ACC112 (cell line): ENCODE results near the gene RNASE9.

Experiments
- H2AFZ ChIP-seq: fragments of 200-600 bp; sonication (generic); one replicate; pipeline ENCODE4 v1.6.0; 2017; ENCODE audit warnings: antibody characterized with exemption, low read length; ENCODE audit not compliant: unreplicated experiment
- H3K27ac ChIP-seq: fragments of 200-600 bp; sonication (generic); 2 replicates; pipeline ENCODE4 v1.5.1; 2014; ENCODE audit warnings: low read depth, mild to moderate bottlenecking, antibody characterized with exemption, low read length, moderate library complexity
- H3K27me3 ChIP-seq: fragments of 200-600 bp; sonication (generic); 2 replicates; pipeline ENCODE4 v1.6.1; 2014; ENCODE audit warnings: mild to moderate bottlenecking, antibody characterized with exemption, low read length, moderate library complexity, mixed read lengths; ENCODE audit not compliant: insufficient read depth
- H3K36me3 ChIP-seq: fragments of 200-600 bp; sonication (generic); 2 replicates; pipeline ENCODE4 v1.6.1; 2016; ENCODE audit warnings: mild to moderate bottlenecking, antibody characterized with exemption, low read length, moderate library complexity, mixed read lengths; ENCODE audit not compliant: insufficient read depth
- H3K4me1 ChIP-seq: fragments of 200-600 bp; sonication (generic); one replicate; pipeline ENCODE4 v1.6.1; 2016; ENCODE audit warnings: low read length, mixed read lengths; ENCODE audit not compliant: insufficient read depth, unreplicated experiment, control insufficient read depth
- H3K4me3 ChIP-seq: fragments of 200-600 bp; sonication (generic); 2 replicates; pipeline ENCODE4 v1.5.1; 2014; ENCODE audit warnings: mild to moderate bottlenecking, low read depth, low read length
- H3K79me2 ChIP-seq: fragments of 200-600 bp; sonication (generic); one replicate; pipeline ENCODE4 v1.6.0; 2016; ENCODE audit warnings: low read length; ENCODE audit not compliant: control insufficient read depth, unreplicated experiment, insufficient read depth

The RNASE9 gene

DNA sequence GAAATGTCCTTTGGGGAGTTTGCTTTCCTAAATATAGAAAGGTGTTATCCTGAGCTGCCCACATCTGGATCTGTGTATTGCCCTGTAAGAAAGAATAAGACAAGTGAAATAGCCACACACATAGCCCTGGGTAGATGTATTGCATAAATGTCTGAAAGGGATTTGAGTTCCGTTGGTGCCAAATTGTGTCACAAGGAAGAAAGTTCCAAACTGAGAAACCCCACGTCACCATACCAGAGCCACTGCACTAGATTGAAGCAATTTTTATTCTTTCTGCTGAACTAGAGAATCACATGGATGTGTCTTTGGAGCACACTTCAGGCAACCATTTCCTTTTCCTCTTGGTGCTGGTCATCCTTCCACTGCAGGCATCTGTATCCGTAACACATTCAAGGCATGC, 5.0 kb downstream of the RNASE9 start:
- no peak overlapping the region for H3K4me3 ChIP-seq
- no peak overlapping the region for H2AFZ ChIP-seq

DNA sequence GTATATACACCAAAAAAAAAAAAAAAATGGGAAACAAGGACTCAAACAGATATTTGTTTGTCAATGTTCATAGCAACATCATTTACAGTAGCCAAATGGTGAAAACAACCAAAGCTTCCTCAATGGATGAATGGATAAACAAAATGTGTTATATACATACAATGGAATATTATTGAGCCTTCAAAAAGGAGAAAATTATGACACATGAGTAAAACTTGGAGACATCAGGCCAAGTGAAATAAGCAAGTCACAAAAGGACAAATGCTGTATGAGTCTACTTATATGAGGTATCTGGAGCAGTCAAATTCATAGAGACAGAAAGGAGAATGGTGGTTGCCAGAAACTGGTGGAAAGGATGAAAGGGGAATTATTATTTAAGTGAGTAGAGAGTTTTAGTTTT, 7.8 kb downstream of the RNASE9 start:
- Histone ChIP-seq H2AFZ (no peak overlapping the region), H3K79me2 (no peaks in the 10 kb centered on the region), H3K4me1 (no peaks in the 10 kb centered on the region), H3K4me3 (no peak overlapping the region), H3K36me3 (no peaks in the 10 kb centered on the region), H3K27ac (no peak overlapping the region), H3K27me3 (peaks cover 14% of the 10 kb centered on the region; the same call in 1 of the 2 replicates)

More for the DNA sequence above, 5.0 kb downstream of the RNASE9 start:
- no peak overlapping the region for H3K27ac ChIP-seq
- H3K27me3 ChIP-seq, result peaks cover 14% of the 10 kb centered on the region; the same call in 1 of the 2 replicates
- H3K36me3 ChIP-seq, result no peaks in the 10 kb centered on the region
- no peaks in the 10 kb centered on the region for H3K4me1 ChIP-seq
- H3K79me2 ChIP-seq, result no peaks in the 10 kb centered on the region

DNA sequence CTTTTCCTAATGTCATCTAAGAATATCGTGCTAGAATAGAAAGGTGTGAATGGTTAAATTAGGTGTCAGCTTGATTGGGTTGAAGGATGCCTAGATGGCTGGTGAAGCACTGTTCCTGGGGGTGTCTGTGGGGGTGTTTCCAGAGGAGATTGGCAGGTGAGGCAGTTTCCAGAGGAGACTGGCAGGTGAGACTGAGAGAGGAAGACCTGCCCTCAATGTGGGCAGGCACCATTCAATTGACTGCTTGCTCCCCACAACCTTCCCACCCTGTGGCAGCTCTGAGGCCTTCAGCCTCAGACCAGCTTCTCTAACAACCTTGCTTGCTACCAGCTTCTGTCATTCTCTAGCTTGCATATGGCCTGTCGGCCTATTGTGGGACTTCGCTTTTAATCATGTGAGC, 9.2 kb downstream of the RNASE9 start:
- H2AFZ ChIP-seq, result no peak overlapping the region
- H3K36me3 ChIP-seq, result no peaks in the 10 kb centered on the region
- no peak overlapping the region for H3K27ac ChIP-seq
- H3K27me3 ChIP-seq, result peaks cover 20% of the 10 kb centered on the region
- H3K4me3 ChIP-seq, result no peak overlapping the region
- H3K4me1 ChIP-seq, result no peaks in the 10 kb centered on the region
- no peaks in the 10 kb centered on the region for H3K79me2 ChIP-seq

DNA sequence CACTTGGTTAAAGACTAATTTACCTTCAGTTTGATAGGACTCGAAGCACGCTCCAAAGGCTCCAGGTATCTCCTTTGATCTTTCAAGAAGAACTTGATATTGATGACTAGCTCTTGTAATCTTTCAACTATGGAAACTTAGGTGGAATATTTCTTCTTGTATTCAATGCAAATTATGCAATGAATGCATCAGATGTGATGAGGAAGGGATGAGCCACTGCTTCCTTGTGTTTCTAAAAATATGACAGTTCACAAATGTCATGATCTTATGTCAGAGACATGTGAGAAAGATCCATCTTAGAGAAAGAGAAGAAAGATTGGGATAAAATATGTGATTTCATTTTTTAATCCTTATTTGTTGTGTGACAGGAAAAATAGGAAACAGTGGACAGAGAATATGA, 9.9 kb downstream of the RNASE9 start:
- H3K4me1 ChIP-seq, result no peaks in the 10 kb centered on the region
- no peaks in the 10 kb centered on the region for H3K79me2 ChIP-seq
- peaks cover 24% of the 10 kb centered on the region for H3K27me3 ChIP-seq
- no peaks in the 10 kb centered on the region for H3K36me3 ChIP-seq
- H3K4me3 ChIP-seq, result no peak overlapping the region
- H3K27ac ChIP-seq, result no peak overlapping the region
- no peak overlapping the region for H2AFZ ChIP-seq

DNA sequence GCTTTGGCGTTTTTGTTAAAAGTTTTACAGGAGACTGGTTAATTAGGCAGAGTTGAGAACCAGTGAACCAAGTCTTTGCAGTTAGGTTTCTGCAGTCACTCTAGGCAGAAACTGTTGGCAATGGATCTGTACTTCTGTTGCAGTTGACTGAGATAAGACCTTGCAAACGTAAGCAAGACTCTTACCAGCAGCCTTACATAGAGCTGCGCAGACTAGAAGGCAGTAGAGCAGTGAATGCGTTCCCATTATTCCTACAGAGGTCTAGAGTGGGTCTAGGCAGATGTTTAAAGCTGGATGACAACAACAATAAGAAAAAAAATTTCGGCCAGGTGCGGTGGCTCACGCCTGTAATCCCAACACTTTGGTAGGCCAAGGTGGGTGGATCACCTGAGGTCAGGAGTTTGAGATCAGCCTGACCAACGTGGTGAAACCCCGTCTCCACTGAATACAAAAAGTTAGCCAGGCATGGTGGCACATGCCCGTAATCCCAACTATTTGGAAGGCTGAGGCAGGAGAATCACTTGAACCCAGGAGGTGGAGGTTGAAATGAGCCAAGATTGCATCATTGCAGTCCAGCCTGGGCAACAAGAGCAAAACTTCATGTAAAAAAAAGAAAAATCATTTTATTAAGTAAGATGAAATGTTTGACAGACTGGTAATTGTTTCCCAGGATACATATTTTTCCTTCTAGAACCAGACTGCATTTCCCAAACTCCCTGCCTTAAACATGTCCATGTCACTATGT, 12.3 kb downstream of the RNASE9 start:
- peaks cover 36% of the 10 kb centered on the region for H3K27me3 ChIP-seq
- no peaks in the 10 kb centered on the region for H3K79me2 ChIP-seq
- no peak overlapping the region for H2AFZ ChIP-seq
- no peaks in the 10 kb centered on the region for H3K36me3 ChIP-seq
- H3K4me1 ChIP-seq, result no peaks in the 10 kb centered on the region
- H3K4me3 ChIP-seq, result no peak overlapping the region
- H3K27ac ChIP-seq, result no peak overlapping the region

DNA sequence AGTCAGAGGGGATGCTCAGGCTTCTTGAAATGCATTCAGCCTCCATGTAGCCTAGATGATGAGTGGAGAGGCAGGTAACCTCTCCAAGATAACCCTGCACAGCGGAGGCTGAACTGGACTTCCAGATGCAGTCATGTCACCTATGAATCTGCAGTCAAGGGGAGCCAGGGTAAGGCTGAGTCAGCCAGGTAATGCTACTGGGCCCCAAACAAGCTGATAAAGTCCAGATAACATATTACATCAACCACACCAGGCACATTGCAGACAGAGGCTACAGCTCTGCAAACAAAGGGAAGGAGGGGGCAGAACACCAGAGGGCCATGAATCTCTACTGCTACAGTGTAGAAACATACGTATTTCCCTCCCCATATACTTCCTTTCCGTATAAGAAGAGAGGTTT, 14.0 kb downstream of the RNASE9 start:
- H3K79me2 ChIP-seq, result no peaks in the 10 kb centered on the region
- H3K36me3 ChIP-seq, result no peaks in the 10 kb centered on the region
- H3K27me3 ChIP-seq, result peaks cover 41% of the 10 kb centered on the region
- no peak overlapping the region for H3K4me3 ChIP-seq
- H2AFZ ChIP-seq, result no peak overlapping the region
- no peaks in the 10 kb centered on the region for H3K4me1 ChIP-seq
- no peak overlapping the region for H3K27ac ChIP-seq

DNA sequence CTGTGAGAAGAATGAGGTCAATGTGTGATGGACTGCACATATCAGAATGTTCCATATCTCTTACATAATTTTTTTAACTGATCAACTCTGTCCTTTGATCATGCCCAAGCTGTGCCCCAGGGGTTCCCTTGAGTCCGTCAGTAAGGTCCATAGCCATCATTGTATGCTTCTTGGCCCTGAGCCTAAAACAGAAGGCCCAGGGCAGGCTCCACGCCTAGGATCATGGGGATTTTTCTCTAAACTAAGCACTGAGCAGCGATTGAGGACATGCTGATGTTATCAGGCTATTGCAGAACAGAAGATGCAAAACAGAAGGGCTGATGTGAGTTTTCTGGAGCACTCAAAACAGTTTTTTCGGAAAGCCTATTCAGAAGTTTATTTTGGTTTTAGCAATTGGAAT, 20.9 kb downstream of the RNASE9 start:
- Histone ChIP-seq H3K4me1 (no peaks in the 10 kb centered on the region), H3K4me3 (no peak overlapping the region), H3K27ac (no peak overlapping the region), H3K27me3 (peaks cover 21% of the 10 kb centered on the region), H3K36me3 (no peaks in the 10 kb centered on the region), H3K79me2 (no peaks in the 10 kb centered on the region), H2AFZ (no peak overlapping the region)

DNA sequence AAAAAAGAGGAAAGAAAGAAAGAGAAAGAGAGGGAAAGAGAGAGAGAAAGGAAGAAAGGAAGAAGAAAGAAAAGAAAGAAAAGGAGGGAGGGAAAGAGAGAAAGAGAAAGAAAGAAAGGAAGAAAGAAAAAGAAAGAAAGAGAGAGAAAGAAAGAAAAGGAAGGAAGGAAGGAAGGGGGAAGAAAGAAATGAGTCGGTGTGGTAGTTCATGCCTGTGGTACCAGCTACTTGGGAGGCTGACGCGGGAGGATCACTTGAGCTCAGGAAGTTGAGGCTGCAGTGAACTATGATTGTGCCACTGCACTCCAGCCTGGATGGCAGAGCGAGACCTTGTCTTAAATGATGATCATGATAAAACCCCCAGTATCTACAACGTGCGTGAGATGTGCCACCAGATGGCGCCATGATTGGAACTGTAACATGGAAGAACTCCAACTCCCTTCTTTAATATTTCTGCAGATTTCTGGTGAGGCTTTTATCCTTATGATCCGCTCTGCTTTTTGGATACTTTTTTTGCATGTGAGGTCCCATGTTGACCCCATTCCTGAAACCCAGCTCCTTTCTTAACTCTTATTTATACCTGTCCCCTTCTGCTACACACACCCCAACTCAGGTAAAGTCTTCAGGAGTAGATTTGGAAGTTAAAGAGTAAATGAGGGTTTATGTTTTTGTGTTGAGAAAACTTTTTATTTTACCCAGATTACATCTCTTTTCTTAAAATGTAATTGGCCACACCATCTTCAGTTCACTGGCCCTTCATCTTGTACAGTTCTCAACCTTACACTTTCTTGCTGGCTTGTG, 29.9 kb downstream of the RNASE9 start:
- Histone ChIP-seq H3K27me3 (no peaks in the 10 kb centered on the region), H3K4me3 (no peak overlapping the region), H3K27ac (no peak overlapping the region), H3K79me2 (no peaks in the 10 kb centered on the region), H3K36me3 (no peaks in the 10 kb centered on the region), H2AFZ (peak overlapping the region; percentile 1), H3K4me1 (no peaks in the 10 kb centered on the region)

DNA sequence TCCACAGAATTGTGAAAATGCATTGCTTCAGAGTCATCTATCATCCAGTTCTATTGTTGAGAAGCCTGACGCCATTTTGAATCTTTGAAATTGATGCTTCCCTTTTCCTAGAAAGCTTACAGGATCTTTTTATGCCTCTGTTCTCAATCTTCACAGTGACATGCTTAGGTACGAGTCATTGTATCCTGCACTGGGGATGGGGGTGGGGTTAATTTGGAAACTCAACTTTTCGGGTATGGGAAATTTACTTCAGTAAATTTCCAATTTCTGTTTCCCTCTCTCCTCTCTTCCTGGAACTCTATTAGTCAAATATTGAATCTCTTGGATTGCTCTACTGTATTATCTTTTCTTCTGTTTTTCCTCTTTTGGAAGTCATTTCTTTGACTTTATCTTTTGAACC, 31.0 kb downstream of the RNASE9 start:
- H3K4me3 ChIP-seq, result no peak overlapping the region
- H2AFZ ChIP-seq, result peak overlapping the region; percentile 1
- no peaks in the 10 kb centered on the region for H3K27me3 ChIP-seq
- no peaks in the 10 kb centered on the region for H3K36me3 ChIP-seq
- no peaks in the 10 kb centered on the region for H3K79me2 ChIP-seq
- H3K4me1 ChIP-seq, result no peaks in the 10 kb centered on the region
- H3K27ac ChIP-seq, result no peak overlapping the region

DNA sequence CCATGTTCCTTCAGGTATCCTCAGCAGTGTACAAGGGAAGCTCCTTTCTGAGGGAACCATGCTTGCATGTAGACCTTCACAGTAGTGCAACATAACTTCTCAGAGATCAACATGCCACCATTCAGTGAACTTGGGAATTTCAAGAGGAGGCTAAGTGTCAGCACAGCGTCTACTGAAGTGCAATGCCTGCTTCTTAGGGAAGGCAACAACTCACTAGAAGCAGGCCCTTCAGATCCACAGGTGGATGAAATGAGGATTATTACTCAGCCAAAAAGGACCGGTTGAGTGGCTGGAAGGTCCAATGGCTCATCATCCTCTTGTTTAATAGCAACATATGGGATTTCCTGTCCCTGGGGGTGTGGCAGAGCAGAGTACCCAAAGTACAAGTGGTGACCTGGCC, 36.8 kb downstream of the RNASE9 start:
- Histone ChIP-seq H3K36me3 (no peaks in the 10 kb centered on the region), H3K79me2 (no peaks in the 10 kb centered on the region), H2AFZ (no peak overlapping the region), H3K27me3 (no peaks in the 10 kb centered on the region), H3K4me1 (no peaks in the 10 kb centered on the region), H3K4me3 (no peak overlapping the region), H3K27ac (no peak overlapping the region)

DNA sequence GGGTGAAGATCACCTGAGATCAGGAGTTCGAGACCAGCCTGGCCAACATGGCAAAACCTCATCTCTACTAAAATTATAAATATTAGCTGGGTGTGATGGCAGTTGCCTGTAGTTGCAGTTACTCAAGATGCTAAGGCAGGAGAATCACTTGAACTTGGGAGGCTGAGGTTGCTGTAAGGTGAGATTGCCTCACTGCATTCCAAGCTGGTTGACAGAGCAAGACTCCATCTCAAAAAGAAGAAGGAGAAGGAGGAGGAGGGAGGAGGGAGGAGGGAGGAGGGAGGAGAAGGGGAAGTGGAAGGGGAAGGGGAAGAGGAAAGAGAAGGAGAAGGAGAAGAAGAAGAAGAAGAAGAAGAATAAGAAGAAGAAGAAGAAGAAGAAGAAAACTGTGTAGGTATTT, 38.5 kb downstream of the RNASE9 start:
- Histone ChIP-seq H3K27ac (no peak overlapping the region), H3K4me3 (no peak overlapping the region), H2AFZ (no peak overlapping the region), H3K36me3 (no peaks in the 10 kb centered on the region), H3K4me1 (peaks cover 5% of the 10 kb centered on the region), H3K27me3 (no peaks in the 10 kb centered on the region), H3K79me2 (no peaks in the 10 kb centered on the region)
